Measurements from ENCODE around the gene CORT. TPM values are rescaled to one million over a fixed set of nuclear protein-coding genes. Genes with fewer than 3 reads are reported as not detected.

The CORT gene
- total and polyA plus RNA-seq, 11 donors, result 0.19 to 0.37 TPM; not detected in 9

GRCh38 chr1:10429868-10430215 is 20.0 kb upstream of the CORT start:
- Histone ChIP-seq H3K4me1 (peaks cover 0 to 26% (median 12%) of the 10 kb centered on the region in 12 donors), H3K9me3 (no peaks in the 10 kb centered on the region), H3K27me3 (no peaks in the 10 kb centered on the region), H3K36me3 (peaks cover 0 to 3% (median 0%) of the 10 kb centered on the region in 9 donors), H3K27ac (peak overlapping the region in 10 of 12 donors; percentile 43 to 82 (median 71)), H3K4me3 (peak overlapping the region; percentile 61 to 93 (median 82))
- intact Hi-C loops (cut with DNase I), result loop anchor here (1.0 to 10.0 kb wide), 16 partner anchors 37 to 805 kb away; partner anchors contain the start of genes DFFA (in 4 of the 10), PEX14 (in 3 of the 10), LZIC (in 1 of the 10) and NMNAT1 (in 1 of the 10)
- TF ChIP-seq CTCF (IDR thresholded peaks at IDR 0.05), result no peak
- no peak for TF ChIP-seq POLR2A (IDR thresholded peaks at IDR 0.05)
- DNase-seq, result peak in 1 of 5 donors; percentile 10
- ATAC-seq, result no peak
- 19 to 36% (median 22%) methylated on average over 11 to 16 of the region's 16 CpGs for WGBS, 4 donors

DNA sequence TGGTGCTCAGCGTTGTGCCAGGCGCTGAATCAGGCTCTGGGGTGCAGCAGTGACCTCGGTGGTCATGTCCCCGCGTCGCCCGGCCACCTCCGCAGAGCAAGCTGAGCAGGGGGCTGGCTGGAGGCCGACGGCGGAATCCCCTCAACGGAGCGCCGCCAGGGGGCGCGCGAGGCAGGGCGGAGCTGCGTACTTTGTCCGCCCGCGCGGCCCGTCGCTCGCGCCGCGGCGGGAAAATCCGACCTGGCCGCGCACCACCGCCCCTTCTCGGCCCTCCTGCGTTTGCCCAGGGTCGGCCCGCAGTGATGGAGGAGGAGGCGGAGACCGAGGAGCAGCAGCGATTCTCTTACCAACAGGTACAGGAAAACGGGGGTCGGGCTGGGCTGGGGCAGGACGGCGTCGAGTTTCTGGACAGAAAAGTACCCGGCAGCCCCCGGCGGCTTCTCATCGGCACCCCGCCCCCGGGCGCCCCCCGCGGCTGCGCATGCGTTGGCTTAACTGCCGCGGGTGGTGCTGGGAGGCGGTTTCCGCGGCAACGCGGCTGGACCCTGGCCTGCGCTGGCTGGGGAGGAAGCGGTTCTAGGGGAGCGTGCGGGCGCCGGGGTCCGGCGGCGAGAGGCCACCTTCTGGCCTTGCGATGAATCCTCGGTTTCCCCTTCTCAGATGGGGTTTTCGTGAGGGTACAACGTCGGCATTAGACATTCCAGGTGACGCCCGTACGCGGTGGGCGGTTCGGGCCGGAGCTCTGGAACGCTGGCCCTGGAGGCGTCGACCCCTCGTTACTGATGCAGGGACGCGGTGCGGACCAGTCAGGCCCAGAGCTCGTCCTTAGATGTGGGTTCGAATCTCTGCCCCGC is 19.4 kb upstream of the CORT start, which contains the start of gene CENPS:
Gene CENPS, plus strand, starts transcription at position 218 of the 854 bp plus-strand sequence. Its CDS starts 85 bp downstream, at position 303.
- DNase-seq, result peak; percentile 91 to 96 (median 95)
- Histone ChIP-seq H3K27ac (peak within 1 kb of the TSS in 11 of 12 donors; percentile 8 to 82 (median 69)), H3K4me1 (peaks cover 0 to 26% (median 12%) of the 10 kb centered on the region in 12 donors), H3K4me3 (peak within 1 kb of the TSS; percentile 61 to 93 (median 82)), H3K27me3 (no peaks in the 10 kb centered on the region), H3K36me3 (peaks cover 0 to 7% (median 0%) of the 10 kb centered on the region in 9 donors), H3K9me3 (no peaks in the 10 kb centered on the region)
- TF ChIP-seq POLR2A (IDR thresholded peaks at IDR 0.05) (peak in 1 of 2 donors; percentile 31), CTCF (IDR thresholded peaks at IDR 0.05) (peak; percentile 94 to 99 (median 97))
- intact Hi-C loops (cut with DNase I), result loop anchor here (1.0 to 10.0 kb wide), 8 partner anchors 37 to 64 kb away; partner anchors contain the start of genes DFFA (in 4 of the 10) and PEX14 (in 3 of the 10)
- peak; percentile 87 to 98 (median 97) for ATAC-seq
- 0% methylated on average over 35 to 95 of the region's 95 CpGs for WGBS, 4 donors

DNA sequence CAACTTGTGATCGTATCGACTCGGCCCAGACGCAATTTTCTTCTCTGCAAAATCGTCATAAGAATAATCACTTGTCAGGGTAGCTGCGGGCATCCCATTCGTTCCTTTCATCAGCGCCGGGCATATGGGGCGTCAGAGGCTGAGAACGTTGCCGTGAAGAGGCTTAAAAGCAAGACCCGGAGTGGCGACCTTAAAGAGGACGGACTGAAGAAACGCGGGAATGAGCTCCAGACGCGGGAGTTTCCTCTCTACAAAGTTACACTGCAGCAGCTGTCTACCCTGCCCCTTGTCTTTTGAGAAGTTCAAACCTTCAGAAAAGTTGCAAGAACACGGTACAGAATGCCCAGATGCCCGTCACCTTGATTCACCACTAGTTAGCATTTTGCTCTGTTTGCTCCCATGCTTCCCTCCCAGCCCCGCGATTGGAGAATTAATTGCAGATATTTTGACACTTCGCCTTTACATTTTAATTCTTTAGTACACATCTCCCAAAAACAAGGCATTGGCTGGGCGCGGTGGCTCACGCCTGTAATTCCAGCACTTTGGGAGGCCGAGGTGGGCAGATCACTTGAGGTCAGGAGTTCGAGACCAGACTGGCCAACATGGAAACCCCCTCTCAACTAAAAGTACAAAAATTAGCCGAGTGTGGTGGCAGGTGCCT is 18.6 kb upstream of the CORT start:
- Histone ChIP-seq H3K4me3 (peak overlapping the region; percentile 61 to 93 (median 82)), H3K9me3 (no peaks in the 10 kb centered on the region), H3K36me3 (peaks cover 0 to 7% (median 0%) of the 10 kb centered on the region in 9 donors), H3K27me3 (no peaks in the 10 kb centered on the region), H3K27ac (peak overlapping the region in 10 of 12 donors; percentile 7 to 82 (median 71)), H3K4me1 (peaks cover 0 to 26% (median 12%) of the 10 kb centered on the region in 12 donors)
- DNase-seq (no peak), ATAC-seq (peak in 1 of 4 donors; percentile 3)
- 25 to 28% (median 27%) methylated on average over 29 to 30 of the region's 30 CpGs for WGBS, 4 donors
- TF ChIP-seq POLR2A (IDR thresholded peaks at IDR 0.05), result no peak
- TF ChIP-seq CTCF (IDR thresholded peaks at IDR 0.05), result no peak
- intact Hi-C loops (cut with DNase I), result loop anchor here in 9 of 10 donors (2.0 to 10.0 kb wide), 7 partner anchors 36 to 64 kb away; partner anchors contain the start of genes DFFA (in 4 of the 9) and PEX14 (in 3 of the 9)
